Right cardiac atrium (tissue), 5 donors: Measurements from ENCODE around the gene BDP1. TPM values are rescaled to one million over a fixed set of nuclear protein-coding genes. Genes with fewer than 3 reads are reported as not detected.
A peak's percentile ranks its signal among the peaks of the same experiment; 100 is the strongest.
"Not testable (repeated sequence)": the region's sequence is repeated elsewhere in the genome, so short reads cannot be mapped to it uniquely, and the experiment has no call there.

Source experiments
- ATAC-seq, 2 donors: fragments of 200-7000 bp; cut with Tn5 transposase; one replicate each; pipeline versions ENCODE4 v1.8.0 to v1.9.1; 2020; ENCODE audit warnings: moderate library complexity in 2 of 2, mild to moderate bottlenecking in 1 of 2
- DNase-seq, 3 donors: peaks; one replicate each; pipeline ENCODE4 v3.0.0-alpha.2; 2020
- H3K27ac ChIP-seq: one replicate; pipeline ENCODE4 v1.5.1; 2013; ENCODE audit warnings: mild to moderate bottlenecking, low read length, control low read depth, moderate library complexity
- H3K27me3 ChIP-seq: one replicate; pipeline ENCODE4 v1.6.1; 2013; ENCODE audit not compliant: control insufficient read depth, insufficient read depth
- H3K4me1 ChIP-seq: one replicate; pipeline ENCODE4 v1.6.1; 2013; ENCODE audit warnings: low read length; ENCODE audit not compliant: control insufficient read depth, insufficient read depth
- H3K4me3 ChIP-seq: one replicate; pipeline ENCODE4 v1.5.1; 2013; ENCODE audit warnings: low read length, control low read depth
- H3K9me3 ChIP-seq: one replicate; pipeline ENCODE4 v1.6.1; 2013; ENCODE audit warnings: low read length; ENCODE audit not compliant: control insufficient read depth
- WGBS: extraction: QIAGEN DNeasy Blood & Tissue Kit; methylation state at CpG from one replicate; pipeline ENCODE4 v1.1.7; 2013; 5-methylcytosine and 5-hydroxymethylcytosine counted together
- intact Hi-C, 4 donors: fragments of 100-400 bp; cut with DNase I; formaldehyde crosslinking; loops; one replicate each; pipeline versions ENCODE4 v1.11.0 to v1.14.0; 2022 to 2023
- long read RNA-seq, 4 donors: library from polyadenylated mRNA; unstranded; transcript quantifications; one replicate each; pipeline ENCODE4 v2.0.0, GENCODE V29; 2020 to 2021
- polyA plus RNA-seq: library from polyadenylated mRNA; stranded (reverse); fragments of 200-250 nt; gene quantifications from one replicate; pipeline ENCODE4 v1.2.3, GENCODE V29; 2013
- total RNA-seq, 4 donors: library from RNA; stranded (reverse); fragmentation: NEBNext Ultra II Directional; extraction: Animal tissue kit (Norgen Biotek cat#: 25700); gene quantifications; one replicate each; pipeline ENCODE4 v1.2.1, GENCODE V29; 2021
- donor health status: healthy with polysubstance abuse.
- donor health status: DM: no; HTN: yes; CAD: no.
- donor health status: DM: no; HTN: no; CAD: no.
- donor health status: DM: no; HTN: yes; CAD: no; lungs with severe emphysema.
- donor health status: DM: yes; HTN: yes; CAD: no.

BDP1 gene
- 10 to 100 TPM; 13.5 to 18.0 (median 15.0) TPM for total RNA-seq
- 9.2 TPM for polyA plus RNA-seq
- long read RNA-seq, donor 1, partial matches to known transcripts, result 18 of 20 reads
- long read RNA-seq, donor 1, other reads (novel, unspliced or antisense), result 2 of 20 reads
- long read RNA-seq, donor 2, partial matches to known transcripts, result 3 of 3 reads
- long read RNA-seq, donor 2, other reads (novel, unspliced or antisense), result 0 of 3 reads
- long read RNA-seq, donor 3, partial matches to known transcripts, result 20 of 21 reads
- long read RNA-seq, donor 3, other reads (novel, unspliced or antisense), result 1 of 21 reads
- long read RNA-seq, donor 4, partial matches to known transcripts, result 1 of 1 reads
- long read RNA-seq, donor 4, other reads (novel, unspliced or antisense), result 0 of 1 reads

GRCh38 chr5:71455427-71456361 is at the start of gene BDP1:
Gene BDP1, plus strand, starts transcription at chr5:71455651. Its CDS starts 227 bp downstream, at chr5:71455878.
- H3K9me3 ChIP-seq, result no peaks in the 10 kb centered on the region
- peaks cover 2% of the 10 kb centered on the region for H3K4me1 ChIP-seq
- peak; percentile 99 for ATAC-seq
- under 1% methylated on average over 50 of the region's 50 CpGs for WGBS
- peak; percentile 96 to 99 (median 98) for DNase-seq
- peak within 1 kb of the TSS; percentile 83 for H3K4me3 ChIP-seq
- peak within 1 kb of the TSS; percentile 82 for H3K27ac ChIP-seq
- intact Hi-C loops, result no loop called here
- no peaks in the 10 kb centered on the region for H3K27me3 ChIP-seq

GRCh38 chr5:71410088-71410487 is 45.4 kb upstream of the BDP1 start:
- ATAC-seq, result not testable (repeated sequence)

DNA sequence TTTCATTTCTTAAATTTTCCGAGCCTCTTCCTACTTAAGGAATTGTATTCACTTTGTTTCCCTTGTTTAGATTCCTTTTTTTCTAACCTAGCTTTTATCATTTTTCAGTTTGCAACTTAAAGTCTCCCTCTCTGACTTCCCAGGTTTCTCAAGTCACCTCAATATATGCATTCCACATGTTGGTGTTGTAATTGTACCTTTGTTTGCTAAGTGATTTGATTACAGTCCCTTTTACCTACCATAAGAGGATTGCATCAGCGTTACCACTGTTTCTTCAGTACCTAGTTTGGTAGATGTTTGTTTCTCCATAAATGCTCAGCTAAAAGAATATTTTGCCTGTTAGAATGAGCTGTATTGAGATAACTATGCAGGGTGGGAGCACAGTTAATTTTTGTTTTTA is 39.8 kb upstream of the BDP1 start:
- H3K4me3 ChIP-seq, H3K9me3 ChIP-seq, DNase-seq, H3K4me1 ChIP-seq, ATAC-seq, H3K27ac ChIP-seq, intact Hi-C loops, H3K27me3 ChIP-seq: not testable (repeated sequence)
- 87% methylated on average over 1 of the region's 2 CpGs for WGBS

More at GRCh38 chr5:71410088-71410487, 45.4 kb upstream of the BDP1 start:
- DNase-seq, H3K27me3 ChIP-seq, H3K27ac ChIP-seq, H3K9me3 ChIP-seq, H3K4me1 ChIP-seq, intact Hi-C loops, H3K4me3 ChIP-seq: not testable (repeated sequence)
- 67% methylated on average over 2 of the region's 2 CpGs for WGBS

DNA sequence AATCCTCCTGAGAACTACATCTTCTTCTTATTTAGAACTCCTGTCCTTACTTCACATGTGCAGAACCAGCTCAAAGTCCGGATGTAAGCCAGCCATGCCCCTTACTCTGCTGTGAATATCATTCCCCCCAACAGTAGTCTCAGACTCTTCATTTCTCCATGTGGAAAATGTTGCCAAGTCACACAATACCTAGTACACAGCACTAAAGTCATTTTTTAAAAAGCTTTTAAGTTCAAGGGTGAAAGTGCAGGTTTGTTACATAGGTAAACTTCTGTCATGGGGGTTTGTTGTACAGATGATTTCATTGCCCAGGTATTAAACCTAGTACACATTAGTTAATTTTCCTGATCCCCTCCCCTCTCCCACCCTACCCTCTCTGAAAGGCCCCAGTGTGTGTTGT is 37.4 kb upstream of the BDP1 start:
- ATAC-seq, H3K27ac ChIP-seq, H3K27me3 ChIP-seq, DNase-seq, H3K9me3 ChIP-seq, H3K4me3 ChIP-seq, H3K4me1 ChIP-seq, intact Hi-C loops: not testable (repeated sequence)
- 89% methylated on average over 1 of the region's 1 CpG for WGBS

GRCh38 chr5:71421278-71421677 is 34.2 kb upstream of the BDP1 start:
- H3K4me1 ChIP-seq, H3K4me3 ChIP-seq, ATAC-seq, H3K27me3 ChIP-seq, H3K27ac ChIP-seq, DNase-seq, H3K9me3 ChIP-seq, intact Hi-C loops: not testable (repeated sequence)
- WGBS, result 43% methylated on average over 1 of the region's 1 CpG

- intact Hi-C loops, H3K9me3 ChIP-seq, H3K4me1 ChIP-seq, H3K27me3 ChIP-seq, H3K27ac ChIP-seq, ATAC-seq, H3K4me3 ChIP-seq, DNase-seq: not testable (repeated sequence)
- 81% methylated on average over 3 of the region's 3 CpGs for WGBS
Observed at GRCh38 chr5:71423896-71424295, 31.6 kb upstream of the BDP1 start.

- DNase-seq, ATAC-seq, H3K27me3 ChIP-seq, intact Hi-C loops, H3K9me3 ChIP-seq, H3K4me3 ChIP-seq, H3K27ac ChIP-seq, H3K4me1 ChIP-seq: not testable (repeated sequence)
- WGBS, result 45% methylated on average over 2 of the region's 2 CpGs
Observed at GRCh38 chr5:71426686-71427474, 28.6 kb upstream of the BDP1 start.

GRCh38 chr5:71432410-71432809 is 23.0 kb upstream of the BDP1 start:
- H3K9me3 ChIP-seq, intact Hi-C loops, H3K4me1 ChIP-seq, H3K27ac ChIP-seq, H3K27me3 ChIP-seq, DNase-seq, H3K4me3 ChIP-seq, ATAC-seq: not testable (repeated sequence)
- WGBS, result 88% methylated on average over 3 of the region's 3 CpGs

DNA sequence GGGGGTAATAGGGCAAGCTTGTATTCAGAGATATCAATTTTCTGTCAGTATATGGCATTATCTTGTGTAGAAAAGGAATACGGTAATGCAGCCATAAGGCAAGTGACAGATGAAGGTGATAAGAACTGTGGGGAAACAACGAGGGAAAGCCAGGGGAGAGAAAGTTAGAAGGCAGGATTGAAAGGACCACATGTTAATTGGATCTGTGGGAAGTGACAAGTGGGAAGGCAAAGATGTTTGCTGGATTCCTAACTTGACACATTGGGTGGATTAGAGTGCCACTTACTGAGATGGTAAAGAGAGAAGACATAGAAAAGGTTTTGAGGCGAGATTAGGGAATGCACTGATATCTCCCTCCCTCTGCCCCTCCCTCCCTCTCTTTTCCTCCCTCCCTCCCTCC is 20.6 kb upstream of the BDP1 start:
- DNase-seq, H3K27ac ChIP-seq, H3K4me3 ChIP-seq, H3K9me3 ChIP-seq, intact Hi-C loops, H3K4me1 ChIP-seq, H3K27me3 ChIP-seq, ATAC-seq: not testable (repeated sequence)
- 35% methylated on average over 3 of the region's 3 CpGs for WGBS

DNA sequence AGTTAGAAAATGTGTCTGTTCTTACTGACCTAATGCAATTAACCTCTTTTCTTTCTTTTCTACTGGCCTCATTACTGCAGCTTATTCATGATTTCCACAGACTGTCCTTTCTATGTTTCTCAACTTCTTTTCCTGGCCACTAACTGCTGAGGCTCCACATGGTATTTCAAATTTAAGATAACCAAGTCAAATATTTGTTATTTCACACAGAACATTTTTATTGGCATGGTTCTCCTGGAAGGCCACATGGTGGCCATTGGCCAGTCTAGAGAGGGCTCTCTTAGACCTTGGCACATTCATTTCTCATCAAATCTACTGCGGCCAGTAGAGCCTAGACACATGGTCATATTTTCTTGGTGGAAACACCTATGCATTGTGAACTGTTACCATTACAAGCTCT is 13.9 kb upstream of the BDP1 start:
- H3K9me3 ChIP-seq, DNase-seq, H3K4me1 ChIP-seq, intact Hi-C loops, H3K27ac ChIP-seq, ATAC-seq, H3K27me3 ChIP-seq, H3K4me3 ChIP-seq: not testable (repeated sequence)
- WGBS, result 95% methylated on average over 1 of the region's 1 CpG
